ENCODE data around the gene OSBPL1A. TPM values are rescaled to one million over a fixed set of nuclear protein-coding genes. Genes with fewer than 3 reads are reported as not detected.

OSBPL1A gene
- total and polyA plus RNA-seq, 4 donors, result 12.6 to 38.8 (median 26.0) TPM

DNA sequence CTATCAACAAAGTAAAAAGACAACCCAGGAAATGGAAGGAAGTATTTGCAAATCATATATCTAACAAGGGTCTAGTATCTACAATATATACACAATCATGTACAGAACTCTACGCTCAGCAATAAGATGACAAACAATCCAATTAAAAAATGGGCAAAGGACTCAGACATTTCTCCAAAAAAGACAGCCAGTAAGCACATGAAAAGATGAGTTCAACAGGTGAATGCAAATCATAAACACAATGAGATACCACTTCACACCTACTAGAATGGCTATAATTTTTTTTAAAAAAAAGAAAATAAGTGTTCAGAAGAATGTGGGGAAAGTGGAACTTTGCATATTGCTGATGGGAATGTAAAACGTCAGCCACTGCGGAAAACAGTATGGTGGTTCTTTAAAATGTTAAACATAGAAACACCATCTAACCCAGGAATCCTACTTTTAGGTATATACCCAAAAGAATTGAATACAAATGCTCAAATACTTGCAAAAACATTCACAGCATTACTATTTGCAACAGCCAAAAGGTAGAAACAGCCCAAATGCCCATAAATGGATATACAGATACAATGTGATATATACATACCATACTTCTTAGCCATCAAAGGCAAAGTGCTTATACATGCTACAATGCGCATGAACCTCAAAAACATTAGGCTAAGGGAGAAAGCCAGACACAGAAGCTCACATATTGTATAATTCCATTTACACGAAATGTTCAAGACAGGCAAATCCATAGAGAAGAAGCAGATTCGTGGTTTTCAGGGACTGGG lies 137.6 kb downstream of the OSBPL1A start:
- no peak overlapping the region for H3K9ac ChIP-seq (ENCODE audit: insufficient read depth in 1 of 2, low read length in 2 of 2)
- no peaks in the 10 kb centered on the region for H3K27me3 ChIP-seq (ENCODE audit: control insufficient read depth in 3 of 3, insufficient read depth in 3 of 3, low read length in 2 of 3)
- DNase-seq (no peak), ATAC-seq (ENCODE audit: insufficient read depth, low FRiP score) (no peak)
- 92 to 96% methylated on average over 6 of the region's 6 CpGs for WGBS, 2 donors
- no peaks in the 10 kb centered on the region for H3K9me3 ChIP-seq (ENCODE audit: control insufficient read depth in 4 of 4, insufficient read depth in 3 of 4, low read length in 3 of 4)
- H3K4me3 ChIP-seq, result no peak overlapping the region
- H3K27ac ChIP-seq (ENCODE audit: low read depth in 1 of 2, low read length in 1 of 2), result no peak overlapping the region
- TF ChIP-seq, protein P1, sequence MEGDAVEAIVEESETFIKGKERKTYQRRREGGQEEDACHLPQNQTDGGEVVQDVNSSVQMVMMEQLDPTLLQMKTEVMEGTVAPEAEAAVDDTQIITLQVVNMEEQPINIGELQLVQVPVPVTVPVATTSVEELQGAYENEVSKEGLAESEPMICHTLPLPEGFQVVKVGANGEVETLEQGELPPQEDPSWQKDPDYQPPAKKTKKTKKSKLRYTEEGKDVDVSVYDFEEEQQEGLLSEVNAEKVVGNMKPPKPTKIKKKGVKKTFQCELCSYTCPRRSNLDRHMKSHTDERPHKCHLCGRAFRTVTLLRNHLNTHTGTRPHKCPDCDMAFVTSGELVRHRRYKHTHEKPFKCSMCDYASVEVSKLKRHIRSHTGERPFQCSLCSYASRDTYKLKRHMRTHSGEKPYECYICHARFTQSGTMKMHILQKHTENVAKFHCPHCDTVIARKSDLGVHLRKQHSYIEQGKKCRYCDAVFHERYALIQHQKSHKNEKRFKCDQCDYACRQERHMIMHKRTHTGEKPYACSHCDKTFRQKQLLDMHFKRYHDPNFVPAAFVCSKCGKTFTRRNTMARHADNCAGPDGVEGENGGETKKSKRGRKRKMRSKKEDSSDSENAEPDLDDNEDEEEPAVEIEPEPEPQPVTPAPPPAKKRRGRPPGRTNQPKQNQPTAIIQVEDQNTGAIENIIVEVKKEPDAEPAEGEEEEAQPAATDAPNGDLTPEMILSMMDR (IDR thresholded peaks at IDR 0.05; ENCODE audit: control extremely low read depth, extremely low read depth), result no peak
- no peaks in the 10 kb centered on the region for H3K36me3 ChIP-seq (ENCODE audit: control insufficient read depth in 4 of 4, insufficient read depth in 4 of 4, low read length in 4 of 4)
- peaks cover 1 to 8% (median 6%) of the 10 kb centered on the region in 5 donors for H3K4me1 ChIP-seq (ENCODE audit: control insufficient read depth in 5 of 5, insufficient read depth in 5 of 5, low read length in 5 of 5)

DNA sequence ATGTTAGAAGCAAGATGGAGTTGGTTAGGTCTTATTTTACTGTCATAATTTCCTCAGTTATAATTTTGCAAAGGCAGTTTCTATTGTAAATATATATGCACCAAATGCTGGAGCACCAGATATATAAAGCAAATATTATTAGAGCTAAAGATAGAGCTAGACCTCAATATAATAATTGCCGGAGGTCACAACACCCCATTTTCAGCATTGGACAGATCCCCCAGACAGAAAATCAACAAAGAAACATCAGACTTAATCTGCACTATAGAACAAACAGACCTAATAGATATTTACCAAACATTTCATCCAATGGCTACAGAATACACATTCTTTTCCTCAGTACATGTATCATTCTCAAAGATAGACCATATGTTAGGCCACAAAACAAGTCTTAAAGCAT lies 143.6 kb downstream of the OSBPL1A start:
- H3K4me3 ChIP-seq, result no peak overlapping the region
- H3K27me3 ChIP-seq (ENCODE audit: control insufficient read depth in 3 of 3, insufficient read depth in 3 of 3, low read length in 2 of 3), result no peaks in the 10 kb centered on the region
- H3K9ac ChIP-seq (ENCODE audit: insufficient read depth in 1 of 2, low read length in 2 of 2), result no peak overlapping the region
- DNase-seq, result no peak
- 93 to 94% methylated on average over 1 of the region's 1 CpG for WGBS, 2 donors
- TF ChIP-seq, protein P1 (IDR thresholded peaks at IDR 0.05; ENCODE audit: control extremely low read depth, extremely low read depth), result no peak
- no peak for ATAC-seq (ENCODE audit: insufficient read depth, low FRiP score)
- peaks cover 0 to 2% (median 0%) of the 10 kb centered on the region in 4 donors for H3K36me3 ChIP-seq (ENCODE audit: control insufficient read depth in 4 of 4, insufficient read depth in 4 of 4, low read length in 4 of 4)
- no peak overlapping the region for H3K27ac ChIP-seq (ENCODE audit: low read depth in 1 of 2, low read length in 1 of 2)
- peaks cover 0 to 12% (median 0%) of the 10 kb centered on the region in 5 donors for H3K4me1 ChIP-seq (ENCODE audit: control insufficient read depth in 5 of 5, insufficient read depth in 5 of 5, low read length in 5 of 5)
- no peaks in the 10 kb centered on the region for H3K9me3 ChIP-seq (ENCODE audit: control insufficient read depth in 4 of 4, insufficient read depth in 3 of 4, low read length in 3 of 4)

DNA sequence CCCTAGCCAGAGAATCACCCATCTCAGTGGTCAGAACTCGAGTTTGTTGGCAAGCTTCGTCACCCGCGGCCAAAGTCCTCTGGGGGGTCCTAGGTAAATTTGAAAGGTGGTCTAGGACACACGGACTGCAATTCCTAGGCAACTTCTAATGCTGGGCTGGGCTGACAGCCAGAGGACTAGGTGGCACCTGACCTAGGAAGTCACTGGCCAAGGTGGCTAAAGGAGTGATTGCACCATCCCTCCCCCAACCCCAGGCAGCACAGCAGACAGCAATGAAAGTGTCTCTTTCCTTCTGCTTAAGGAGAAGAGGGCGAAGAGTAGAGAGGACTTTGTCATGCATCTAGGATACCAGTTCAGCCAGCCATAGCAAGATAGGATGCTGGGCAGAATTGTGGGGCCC lies 147.9 kb downstream of the OSBPL1A start:
- H3K36me3 ChIP-seq (ENCODE audit: control insufficient read depth in 4 of 4, insufficient read depth in 4 of 4, low read length in 4 of 4), result peaks cover 0 to 2% (median 1%) of the 10 kb centered on the region in 4 donors
- peaks cover 0 to 23% (median 0%) of the 10 kb centered on the region in 5 donors for H3K4me1 ChIP-seq (ENCODE audit: control insufficient read depth in 5 of 5, insufficient read depth in 5 of 5, low read length in 5 of 5)
- H3K9ac ChIP-seq (ENCODE audit: insufficient read depth in 1 of 2, low read length in 2 of 2), result no peak overlapping the region
- no peak overlapping the region for H3K4me3 ChIP-seq
- WGBS, 2 donors, result 96 to 97% methylated on average over 6 of the region's 6 CpGs
- ATAC-seq (ENCODE audit: insufficient read depth, low FRiP score) (no peak), DNase-seq (no peak)
- TF ChIP-seq, protein P1 (IDR thresholded peaks at IDR 0.05; ENCODE audit: control extremely low read depth, extremely low read depth), result no peak
- no peaks in the 10 kb centered on the region for H3K9me3 ChIP-seq (ENCODE audit: control insufficient read depth in 4 of 4, insufficient read depth in 3 of 4, low read length in 3 of 4)
- H3K27ac ChIP-seq (ENCODE audit: low read depth in 1 of 2, low read length in 1 of 2), result no peak overlapping the region
- no peaks in the 10 kb centered on the region for H3K27me3 ChIP-seq (ENCODE audit: control insufficient read depth in 3 of 3, insufficient read depth in 3 of 3, low read length in 2 of 3)

Data from lung (tissue), 12 donors.